ENCODE data around the gene TSPAN9. TPM values are rescaled to one million over a fixed set of nuclear protein-coding genes. Genes with fewer than 3 reads are reported as not detected.

TSPAN9 gene
- total and polyA plus RNA-seq, 10 of the 15 experiments (the other 5 are each of a cell fraction or from before 2014, with no cell fraction given), result 0.03 to 1.0 (median 0.12) TPM; not detected in 5

DNA sequence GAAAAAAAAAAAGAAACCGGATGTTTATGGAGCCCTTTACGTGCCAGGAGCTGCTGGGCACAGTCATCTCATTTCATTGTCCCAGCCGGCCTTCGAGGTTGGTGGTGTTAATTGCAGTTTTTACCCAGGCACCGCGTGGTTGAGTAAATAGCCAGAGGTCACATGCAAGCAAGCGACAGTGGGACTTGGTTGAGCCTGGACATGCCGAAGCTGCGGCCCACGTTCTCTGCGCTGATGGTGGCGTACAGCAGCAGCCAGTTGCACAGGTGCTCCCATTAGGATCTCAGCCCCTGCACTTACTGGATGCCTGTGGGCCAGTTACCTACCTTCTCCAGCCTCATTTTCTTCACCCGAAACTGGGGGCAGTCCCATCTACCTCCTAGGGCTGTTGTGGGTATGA is 54.0 kb downstream of the TSPAN9 start:
- CTCF ChIA-PET, result interaction anchor here (2.4 kb wide), 1 partner anchor 144 kb away, joined by 8 read pairs; no protein-coding TSS in a partner anchor
- ATAC-seq, result no peak
- FAIRE-seq, result no peak

More for the DNA sequence above, 54.0 kb downstream of the TSPAN9 start:
- Histone ChIP-seq H3K9ac (ENCODE audit: control insufficient read depth, insufficient read depth, low read length) (no peak overlapping the region), H2AFZ (ENCODE audit: control insufficient read depth, low read depth, low read length) (no peak overlapping the region), H3K27ac (ENCODE audit: control insufficient read depth, insufficient read depth) (no peak overlapping the region), H3K4me2 (ENCODE audit: control insufficient read depth, insufficient read depth) (no peak overlapping the region), H3K27me3 (replicated peaks in 1 of 2; ENCODE audit: control insufficient read depth in 2 of 2, insufficient read depth in 2 of 2, low read length in 1 of 2) (peaks cover 2 to 7% of the 10 kb centered on the region in 2 experiments; a peak in 3 of 4 replicates), H3K36me3 (ENCODE audit: control insufficient read depth in 2 of 2, insufficient read depth in 2 of 2, low read length in 1 of 2) (no peaks in the 10 kb centered on the region), H3K79me2 (ENCODE audit: control insufficient read depth, insufficient read depth, low read length) (no peaks in the 10 kb centered on the region), H3K4me1 (ENCODE audit: control insufficient read depth, insufficient read depth, low read length) (no peaks in the 10 kb centered on the region), H4K20me1 (ENCODE audit: control insufficient read depth, insufficient read depth) (no peaks in the 10 kb centered on the region), H3K4me3 (no peak overlapping the region), H3K9me3 (replicated peaks; ENCODE audit: control insufficient read depth, insufficient read depth, low read length) (no peaks in the 10 kb centered on the region)
- in situ Hi-C loops (cut with MboI), result loop anchor here (5.0 kb wide), 1 partner anchor 141 kb away; no protein-coding TSS in a partner anchor
- SMC1A ChIA-PET (ENCODE audit: uncharacterized antibody, unreplicated experiment), result interaction anchor here (0.9 kb wide), 1 partner anchor 12 kb away, joined by 3 read pairs; no protein-coding TSS in a partner anchor
- no TSS peak for BruUV-seq (replicated peaks)
- TF ChIP-seq ZNF207 (IDR thresholded peaks at IDR 0.05; ENCODE audit: borderline replicate concordance), result no peak
- TF ChIP-seq MXI1 (IDR thresholded peaks at IDR 0.05; ENCODE audit: low read depth, low read length), result no peak
- no peak for TF ChIP-seq CTCF (IDR thresholded peaks at IDR 0.05 in 2 of 3, conservative IDR thresholded peaks at IDR 0.05 in 1 of 3; ENCODE audit: control insufficient read depth in 2 of 3, extremely low read depth in 1 of 3, insufficient read depth in 1 of 3, low read depth in 3 of 3, low read length in 3 of 3)
- POLR2A ChIA-PET, result no interaction called here
- RAD21 ChIA-PET (ENCODE audit: unreplicated experiment), result no interaction called here
- intact Hi-C loops (cut with micrococcal nuclease; ENCODE audit: unreplicated experiment), result no loop called here
- WGBS (ENCODE audit: insufficient coverage, insufficient replicate concordance, low lambda C conversion rate, missing lambda C conversion rate), result 64% methylated on average over 13 of the region's 13 CpGs
- DNase-seq (ENCODE audit: low read depth, low spot score), result no peak
